Measurements from ENCODE around the gene GET3.

GRCh38 chr19:12751635-12752034 lies 14.3 kb downstream of the GET3 start, which contains the start of gene BEST2:
- TF ChIP-seq MED13 (CRISPR knock-in tag; IDR thresholded peaks at IDR 0.05) (no peak), ZNF253 (CRISPR knock-in tag; IDR thresholded peaks at IDR 0.05; ENCODE audit: borderline replicate concordance) (no peak)

Measured in HepG2 (cell line).